HEK293 (cell line): ENCODE measurements around the gene S1PR1.

Experiments used
- CTCF ChIA-PET: fragments of 350-600 bp; formaldehyde crosslinking; extraction: SDS; loops from one replicate; lab custom pipeline; 2021; ENCODE audit warnings: antibody characterized with exemption; lab: Yijun Ruan, JAX
- POLR2A ChIA-PET: fragments of 300-600 bp; formaldehyde crosslinking; extraction: SDS; loops from one replicate; lab custom pipeline; 2020; ENCODE audit warnings: antibody characterized with exemption, inconsistent platforms; lab: Yijun Ruan, JAX
- H3K27ac ChIP-seq: fragments of 200-500 bp; sonication (Bioruptor generic); 2 replicates; pipeline ENCODE4 v1.5.1; 2014; ENCODE audit warnings: low read depth, low read length, control low read depth, inconsistent platforms; ENCODE audit errors: extremely low read depth
- H3K36me3 ChIP-seq, 2 experiments: fragments of 200-500 bp in 1 of 2; sonication (Bioruptor generic) in 1 of 2; 1 replicate in 1 of 2; 2 replicates in 1 of 2; pipeline ENCODE4 v1.5.1; 2014 to 2017; ENCODE audit warnings: inconsistent platforms in 2 of 2, low read length in 2 of 2; ENCODE audit not compliant: control insufficient read depth in 2 of 2, insufficient read depth in 1 of 2
- H3K4me1 ChIP-seq: fragments of 200-500 bp; sonication (Bioruptor generic); 2 replicates; pipeline ENCODE4 v1.5.1; 2014; ENCODE audit warnings: mild to moderate bottlenecking, low read length, inconsistent platforms; ENCODE audit not compliant: control insufficient read depth, insufficient read depth
- H3K4me3 ChIP-seq: 2 replicates; pipeline ENCODE4 v1.5.1; 2011; ENCODE audit warnings: low read depth, mild to moderate bottlenecking, control low read depth, low read length, moderate library complexity
- H3K9me3 ChIP-seq: fragments of 200-500 bp; sonication (Bioruptor generic); 2 replicates; pipeline ENCODE4 v1.5.1; 2014; ENCODE audit warnings: low read depth, low read length, inconsistent platforms; ENCODE audit not compliant: control insufficient read depth, insufficient read depth
- BCL11B ChIP-seq: fragments of 450-650 bp; formaldehyde crosslinking; IDR thresholded peaks from 2 replicates; pipeline ENCODE4 v1.5.1; 2016; ENCODE audit warnings: low read depth, missing biosample characterization, missing genetic modification characterization
- GFI1B ChIP-seq: fragments of 450-650 bp; formaldehyde crosslinking; IDR thresholded peaks from 2 replicates; pipeline ENCODE4 v1.5.1; 2016; ENCODE audit warnings: missing biosample characterization, missing genetic modification characterization
- KLF16 ChIP-seq: fragments of 450-650 bp; formaldehyde crosslinking; IDR thresholded peaks from 2 replicates; pipeline ENCODE4 v1.5.1; 2017; ENCODE audit warnings: missing biosample characterization, missing genetic modification characterization
- SCRT1 ChIP-seq: fragments of 450-650 bp; formaldehyde crosslinking; IDR thresholded peaks from 2 replicates; pipeline ENCODE4 v1.5.1; 2016; ENCODE audit warnings: missing biosample characterization, missing genetic modification characterization, borderline replicate concordance
- SP2 ChIP-seq: fragments of 450-650 bp; formaldehyde crosslinking; IDR thresholded peaks from 2 replicates; pipeline ENCODE4 v1.5.1; 2016; ENCODE audit warnings: missing biosample characterization, missing genetic modification characterization
- TRIM28 ChIP-seq: IDR thresholded peaks from 2 replicates; pipeline ENCODE4 v1.6.1; 2011; ENCODE audit warnings: low read length, control low read depth, borderline replicate concordance
- ZBTB8A ChIP-seq: fragments of 450-650 bp; formaldehyde crosslinking; IDR thresholded peaks from 2 replicates; pipeline ENCODE4 v1.5.1; 2016; ENCODE audit warnings: missing biosample characterization, missing genetic modification characterization
- ZFHX2 ChIP-seq: fragments of 450-650 bp; formaldehyde crosslinking; conservative IDR thresholded peaks from 2 replicates; pipeline ENCODE4 v1.5.1; 2016; ENCODE audit warnings: missing biosample characterization, missing genetic modification characterization
- ZFP3 ChIP-seq: fragments of 450-650 bp; formaldehyde crosslinking; IDR thresholded peaks from 2 replicates; pipeline ENCODE4 v1.5.1; 2016; ENCODE audit warnings: low read depth, missing biosample characterization, missing genetic modification characterization
- ZFP37 ChIP-seq: fragments of 450-650 bp; formaldehyde crosslinking; IDR thresholded peaks from 2 replicates; pipeline ENCODE4 v1.5.1; 2016; ENCODE audit warnings: missing biosample characterization, missing genetic modification characterization
- ZNF138 ChIP-seq: fragments of 450-650 bp; formaldehyde crosslinking; IDR thresholded peaks from 2 replicates; pipeline ENCODE4 v1.5.1; 2016; ENCODE audit warnings: missing biosample characterization, missing genetic modification characterization, borderline replicate concordance
- ZNF221 ChIP-seq: fragments of 450-650 bp; formaldehyde crosslinking; IDR thresholded peaks from 2 replicates; pipeline ENCODE4 v1.5.1; 2017; ENCODE audit warnings: missing biosample characterization, missing genetic modification characterization, borderline replicate concordance
- ZNF248 ChIP-seq: fragments of 450-650 bp; formaldehyde crosslinking; IDR thresholded peaks from 2 replicates; pipeline ENCODE4 v1.5.1; 2017; ENCODE audit warnings: missing biosample characterization, missing genetic modification characterization
- ZNF292 ChIP-seq: fragments of 450-650 bp; formaldehyde crosslinking; IDR thresholded peaks from 2 replicates; pipeline ENCODE4 v1.5.1; 2016; ENCODE audit warnings: low read depth, missing biosample characterization, missing genetic modification characterization, borderline replicate concordance
- ZNF335 ChIP-seq: fragments of 450-650 bp; formaldehyde crosslinking; conservative IDR thresholded peaks from 2 replicates; pipeline ENCODE4 v1.5.1; 2016; ENCODE audit warnings: missing biosample characterization, missing genetic modification characterization
- ZNF354C ChIP-seq: fragments of 450-650 bp; formaldehyde crosslinking; IDR thresholded peaks from 2 replicates; pipeline ENCODE4 v1.5.1; 2016; ENCODE audit warnings: missing biosample characterization, missing genetic modification characterization, low read depth, borderline replicate concordance
- ZNF426 ChIP-seq: fragments of 450-650 bp; formaldehyde crosslinking; IDR thresholded peaks from 2 replicates; pipeline ENCODE4 v1.5.1; 2017; ENCODE audit warnings: missing biosample characterization, missing genetic modification characterization, mild to moderate bottlenecking, inconsistent platforms, moderate library complexity
- ZNF48 ChIP-seq: fragments of 450-650 bp; formaldehyde crosslinking; IDR thresholded peaks from 2 replicates; pipeline ENCODE4 v1.5.1; 2016; ENCODE audit warnings: missing biosample characterization, missing genetic modification characterization
- ZNF501 ChIP-seq: fragments of 450-650 bp; formaldehyde crosslinking; IDR thresholded peaks from 2 replicates; pipeline ENCODE4 v1.5.1; 2016; ENCODE audit warnings: missing biosample characterization, missing genetic modification characterization
- ZNF549 ChIP-seq: fragments of 450-650 bp; IDR thresholded peaks from 2 replicates; pipeline ENCODE4 v1.5.1; 2018; ENCODE audit warnings: missing biosample characterization, missing genetic modification characterization, mild to moderate bottlenecking, inconsistent platforms, moderate library complexity
- ZNF561 ChIP-seq: fragments of 450-650 bp; IDR thresholded peaks from 2 replicates; pipeline ENCODE4 v1.5.1; 2018; ENCODE audit warnings: missing biosample characterization, missing genetic modification characterization, borderline replicate concordance
- ZNF600 ChIP-seq: fragments of 450-650 bp; formaldehyde crosslinking; IDR thresholded peaks from 2 replicates; pipeline ENCODE4 v1.5.1; 2016; ENCODE audit warnings: missing biosample characterization, missing genetic modification characterization
- ZNF654 ChIP-seq: fragments of 450-650 bp; formaldehyde crosslinking; IDR thresholded peaks from 2 replicates; pipeline ENCODE4 v1.5.1; 2016; ENCODE audit warnings: low read depth, missing biosample characterization, missing genetic modification characterization
- ZNF785 ChIP-seq: fragments of 450-650 bp; formaldehyde crosslinking; IDR thresholded peaks from 2 replicates; pipeline ENCODE4 v1.5.1; 2016; ENCODE audit warnings: missing biosample characterization, missing genetic modification characterization
- ZSCAN23 ChIP-seq: fragments of 450-650 bp; formaldehyde crosslinking; IDR thresholded peaks from 2 replicates; pipeline ENCODE4 v1.5.1; 2016; ENCODE audit warnings: missing biosample characterization, missing genetic modification characterization
- TF ChIP-seq, protein P1 (sequence below): fragments of 450-650 bp; formaldehyde crosslinking; IDR thresholded peaks from 2 replicates; pipeline ENCODE4 v1.5.1; 2016; ENCODE audit warnings: missing biosample characterization, missing genetic modification characterization
- TF ChIP-seq, protein P2 (sequence below): fragments of 450-650 bp; formaldehyde crosslinking; IDR thresholded peaks from 2 replicates; pipeline ENCODE4 v1.5.1; 2016; ENCODE audit warnings: missing biosample characterization, missing genetic modification characterization
- TF ChIP-seq, protein P3 (sequence below): fragments of 450-650 bp; formaldehyde crosslinking; IDR thresholded peaks from 2 replicates; pipeline ENCODE4 v1.5.1; 2016; ENCODE audit warnings: missing biosample characterization, missing genetic modification characterization
- TF ChIP-seq, protein P4 (sequence below): fragments of 450-650 bp; formaldehyde crosslinking; IDR thresholded peaks from 2 replicates; pipeline ENCODE4 v1.5.1; 2017; ENCODE audit warnings: missing biosample characterization, missing genetic modification characterization

Gene S1PR1

DNA sequence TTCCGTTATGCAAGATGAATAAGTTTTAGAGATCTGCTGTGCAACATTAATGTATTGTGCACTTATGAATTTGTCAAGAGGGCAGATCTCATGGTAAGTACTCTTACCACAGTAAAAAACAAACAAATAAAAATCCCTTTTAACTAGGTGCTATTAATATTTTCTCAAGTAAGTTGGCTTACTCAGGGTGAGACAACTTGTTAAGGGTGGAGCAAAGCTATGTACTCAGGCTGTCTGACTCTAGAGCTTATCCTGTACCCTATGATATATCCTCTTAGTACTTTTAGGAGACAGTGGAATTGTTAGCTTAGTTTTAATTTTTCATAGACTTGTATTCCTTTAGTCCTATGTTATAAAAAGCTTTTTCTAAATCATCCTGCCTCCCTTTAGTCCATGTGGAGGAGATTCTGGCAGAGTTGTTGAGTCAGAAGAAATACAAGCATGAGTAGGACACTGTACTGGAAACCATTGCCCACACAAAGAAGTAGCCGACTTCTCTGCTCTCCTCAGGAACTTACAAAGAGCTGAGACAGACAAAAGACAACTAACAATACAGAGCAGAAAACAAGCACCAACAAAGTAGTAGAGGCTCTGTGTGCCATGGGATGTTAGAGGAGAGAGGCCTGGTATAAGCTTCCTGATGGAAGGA is 49.2 kb downstream of the S1PR1 start:
- ChIA-PET POLR2A (no interaction called here), CTCF (interaction anchor here (0.5 to 4.8 kb wide), 6 partner anchors 14 to 365 kb away, joined by 3 to 67 read pairs (median 6); partner anchors contain the start of gene S1PR1)
- H3K4me1 ChIP-seq, result peaks cover 15% of the 10 kb centered on the region
- H3K9me3 ChIP-seq, result no peaks in the 10 kb centered on the region
- H3K27ac ChIP-seq, result no peak overlapping the region
- H3K36me3 ChIP-seq, result no peaks in the 10 kb centered on the region
- TF ChIP-seq TRIM28 (no peak), GFI1B (tag by site-specific recombination) (no peak)
- TF ChIP-seq, protein P1, sequence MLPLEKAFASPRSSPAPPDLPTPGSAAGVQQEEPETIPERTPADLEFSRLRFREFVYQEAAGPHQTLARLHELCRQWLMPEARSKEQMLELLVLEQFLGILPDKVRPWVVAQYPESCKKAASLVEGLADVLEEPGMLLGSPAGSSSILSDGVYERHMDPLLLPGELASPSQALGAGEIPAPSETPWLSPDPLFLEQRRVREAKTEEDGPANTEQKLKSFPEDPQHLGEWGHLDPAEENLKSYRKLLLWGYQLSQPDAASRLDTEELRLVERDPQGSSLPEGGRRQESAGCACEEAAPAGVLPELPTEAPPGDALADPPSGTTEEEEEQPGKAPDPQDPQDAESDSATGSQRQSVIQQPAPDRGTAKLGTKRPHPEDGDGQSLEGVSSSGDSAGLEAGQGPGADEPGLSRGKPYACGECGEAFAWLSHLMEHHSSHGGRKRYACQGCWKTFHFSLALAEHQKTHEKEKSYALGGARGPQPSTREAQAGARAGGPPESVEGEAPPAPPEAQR (tag by site-specific recombination), result no peak
- no peak overlapping the region for H3K4me3 ChIP-seq

DNA sequence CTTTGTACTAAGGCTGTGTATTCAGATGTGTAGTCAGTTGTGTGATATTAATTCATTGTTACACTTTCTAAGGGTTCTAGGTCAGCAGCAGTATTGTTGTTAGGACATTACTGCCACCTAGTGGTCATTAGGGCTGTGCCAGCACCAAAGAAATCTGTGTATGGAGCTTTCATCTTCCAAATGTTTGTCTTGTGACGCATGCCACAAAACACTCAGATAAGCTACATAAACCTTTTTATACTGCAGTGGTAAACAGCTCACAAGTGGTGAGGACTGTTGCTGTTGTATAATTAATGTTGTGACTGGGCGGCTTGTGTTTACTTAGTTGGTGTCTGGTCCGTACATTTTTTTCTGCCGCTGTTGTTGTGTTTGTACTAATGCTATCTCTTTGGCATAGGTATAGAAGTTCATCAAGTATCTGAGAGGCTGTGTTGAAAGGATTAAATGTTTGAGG is 51.7 kb downstream of the S1PR1 start:
- ChIA-PET CTCF (interaction anchor here (0.5 to 4.8 kb wide), 72 partner anchors 8 to 1252 kb away, joined by 3 to 67 read pairs (median 4); partner anchors contain the start of gene S1PR1), POLR2A (interaction anchor here (1.1 to 1.7 kb wide), 3 partner anchors 50 to 149 kb away, joined by 4 to 8 read pairs (median 4); partner anchors contain the start of gene S1PR1)
- Histone ChIP-seq H3K9me3 (no peaks in the 10 kb centered on the region), H3K4me3 (no peak overlapping the region), H3K27ac (no peak overlapping the region), H3K36me3 (no peaks in the 10 kb centered on the region), H3K4me1 (peaks cover 16% of the 10 kb centered on the region)
- TF ChIP-seq, protein P2, sequence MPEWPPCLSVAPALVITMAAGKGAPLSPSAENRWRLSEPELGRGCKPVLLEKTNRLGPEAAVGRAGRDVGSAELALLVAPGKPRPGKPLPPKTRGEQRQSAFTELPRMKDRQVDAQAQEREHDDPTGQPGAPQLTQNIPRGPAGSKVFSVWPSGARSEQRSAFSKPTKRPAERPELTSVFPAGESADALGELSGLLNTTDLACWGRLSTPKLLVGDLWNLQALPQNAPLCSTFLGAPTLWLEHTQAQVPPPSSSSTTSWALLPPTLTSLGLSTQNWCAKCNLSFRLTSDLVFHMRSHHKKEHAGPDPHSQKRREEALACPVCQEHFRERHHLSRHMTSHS, result peak; percentile 82
- 0 out of 2 replicates have a peak, but pooled peaks have one; percentile 36 for TF ChIP-seq ZNF600 (tag by site-specific recombination)
- 0 out of 2 replicates have a peak, but pooled peaks have one; percentile 13 for TF ChIP-seq ZNF221
- TF ChIP-seq ZNF48 (tag by site-specific recombination), result no peak
- no peak for TF ChIP-seq ZNF354C (tag by site-specific recombination)
- no peak for TF ChIP-seq ZNF138 (tag by site-specific recombination)
- no peak for TF ChIP-seq ZNF785 (tag by site-specific recombination)
- TF ChIP-seq, protein P3, sequence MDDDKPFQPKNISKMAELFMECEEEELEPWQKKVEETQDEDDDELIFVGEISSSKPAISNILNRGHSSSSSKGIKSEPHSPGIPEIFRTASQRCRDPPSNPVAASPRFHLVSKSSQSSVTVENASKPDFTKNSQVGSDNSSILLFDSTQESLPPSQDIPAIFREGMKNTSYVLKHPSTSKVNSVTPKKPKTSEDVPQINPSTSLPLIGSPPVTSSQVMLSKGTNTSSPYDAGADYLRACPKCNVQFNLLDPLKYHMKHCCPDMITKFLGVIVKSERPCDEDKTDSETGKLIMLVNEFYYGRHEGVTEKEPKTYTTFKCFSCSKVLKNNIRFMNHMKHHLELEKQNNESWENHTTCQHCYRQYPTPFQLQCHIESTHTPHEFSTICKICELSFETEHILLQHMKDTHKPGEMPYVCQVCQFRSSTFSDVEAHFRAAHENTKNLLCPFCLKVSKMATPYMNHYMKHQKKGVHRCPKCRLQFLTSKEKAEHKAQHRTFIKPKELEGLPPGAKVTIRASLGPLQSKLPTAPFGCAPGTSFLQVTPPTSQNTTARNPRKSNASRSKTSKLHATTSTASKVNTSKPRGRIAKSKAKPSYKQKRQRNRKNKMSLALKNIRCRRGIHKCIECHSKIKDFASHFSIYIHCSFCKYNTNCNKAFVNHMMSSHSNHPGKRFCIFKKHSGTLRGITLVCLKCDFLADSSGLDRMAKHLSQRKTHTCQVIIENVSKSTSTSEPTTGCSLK, result no peak
- TF ChIP-seq ZNF426 (tag by site-specific recombination), result no peak
- TF ChIP-seq, protein P4, sequence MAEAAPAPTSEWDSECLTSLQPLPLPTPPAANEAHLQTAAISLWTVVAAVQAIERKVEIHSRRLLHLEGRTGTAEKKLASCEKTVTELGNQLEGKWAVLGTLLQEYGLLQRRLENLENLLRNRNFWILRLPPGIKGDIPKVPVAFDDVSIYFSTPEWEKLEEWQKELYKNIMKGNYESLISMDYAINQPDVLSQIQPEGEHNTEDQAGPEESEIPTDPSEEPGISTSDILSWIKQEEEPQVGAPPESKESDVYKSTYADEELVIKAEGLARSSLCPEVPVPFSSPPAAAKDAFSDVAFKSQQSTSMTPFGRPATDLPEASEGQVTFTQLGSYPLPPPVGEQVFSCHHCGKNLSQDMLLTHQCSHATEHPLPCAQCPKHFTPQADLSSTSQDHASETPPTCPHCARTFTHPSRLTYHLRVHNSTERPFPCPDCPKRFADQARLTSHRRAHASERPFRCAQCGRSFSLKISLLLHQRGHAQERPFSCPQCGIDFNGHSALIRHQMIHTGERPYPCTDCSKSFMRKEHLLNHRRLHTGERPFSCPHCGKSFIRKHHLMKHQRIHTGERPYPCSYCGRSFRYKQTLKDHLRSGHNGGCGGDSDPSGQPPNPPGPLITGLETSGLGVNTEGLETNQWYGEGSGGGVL (tag by site-specific recombination), result no peak
- 0 out of 2 replicates have a peak, but pooled peaks have one; percentile 26 for TF ChIP-seq ZNF501 (tag by site-specific recombination)
- TF ChIP-seq ZNF654 (tag by site-specific recombination), result peak; percentile 98
- no peak for TF ChIP-seq ZNF248 (tag by site-specific recombination)
- no peak for TF ChIP-seq ZBTB8A (tag by site-specific recombination)
- TF ChIP-seq ZNF549, result no peak
- no peak for TF ChIP-seq BCL11B (tag by site-specific recombination)
- 0 out of 2 replicates have a peak, but pooled peaks have one; percentile 26 for TF ChIP-seq KLF16 (tag by site-specific recombination)
- peak; percentile 28 for TF ChIP-seq ZNF335 (tag by site-specific recombination)
- 0 out of 2 replicates have a peak, but pooled peaks have one; percentile 61 for TF ChIP-seq ZSCAN23
- TF ChIP-seq SCRT1 (tag by site-specific recombination), result peak; percentile 94
- no peak for TF ChIP-seq ZFHX2 (tag by site-specific recombination)
- TF ChIP-seq ZNF561, result peak; percentile 21; the same call in 1 of the 2 replicates
- no peak for TF ChIP-seq ZFP3
- no peak for TF ChIP-seq SP2 (tag by site-specific recombination)
- no peak for TF ChIP-seq ZNF292 (tag by site-specific recombination)
- no peak for TF ChIP-seq ZFP37
